Measurements from ENCODE around the gene ZNF791.
"Not testable (repeated sequence)": the region's sequence is repeated elsewhere in the genome, so short reads cannot be mapped to it uniquely, and the experiment has no call there.

DNA sequence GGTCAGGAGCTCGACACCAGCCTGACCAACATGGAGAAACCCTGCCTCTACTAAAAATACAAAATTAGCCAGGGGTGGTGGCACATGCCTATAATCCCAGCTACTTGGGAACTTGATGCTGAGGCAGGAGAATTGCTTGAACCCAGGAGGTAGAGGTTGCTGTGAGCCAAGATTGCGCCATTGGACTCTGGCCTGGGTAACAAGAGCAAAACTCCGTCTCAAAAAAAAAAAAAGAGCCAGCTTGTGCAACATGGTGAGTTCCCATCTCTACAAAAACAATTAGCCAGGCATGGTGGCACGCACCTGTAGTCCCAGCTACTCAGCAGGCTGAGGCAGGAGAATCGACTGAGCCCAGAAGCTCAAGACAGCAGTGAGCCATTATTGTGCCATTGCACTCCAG, 67.3 kb downstream of the ZNF791 start:
- not testable (repeated sequence) for TF ChIP-seq MEIS2 (CRISPR knock-in tag; IDR thresholded peaks at IDR 0.05); POLR2AphosphoS5 (IDR thresholded peaks at IDR 0.05; ENCODE audit: low read depth, low read length); MED8 (CRISPR knock-in tag; IDR thresholded peaks at IDR 0.05; ENCODE audit: insufficient replicate concordance); HDAC6 (IDR thresholded peaks at IDR 0.05; ENCODE audit: low read depth, low read length); ZSCAN9 (CRISPR knock-in tag; IDR thresholded peaks at IDR 0.05; ENCODE audit: borderline replicate concordance); SNAI1 (CRISPR knock-in tag; IDR thresholded peaks at IDR 0.05; ENCODE audit: borderline replicate concordance); ZNF577 (CRISPR knock-in tag; IDR thresholded peaks at IDR 0.05; ENCODE audit: borderline replicate concordance, low read depth); ZNF562 (CRISPR knock-in tag; IDR thresholded peaks at IDR 0.05; ENCODE audit: borderline replicate concordance); ZNF773 (CRISPR knock-in tag; IDR thresholded peaks at IDR 0.05; ENCODE audit: borderline replicate concordance); ZNF674 (CRISPR knock-in tag; IDR thresholded peaks at IDR 0.05; ENCODE audit: low read depth)
- TF ChIP-seq, protein P1, sequence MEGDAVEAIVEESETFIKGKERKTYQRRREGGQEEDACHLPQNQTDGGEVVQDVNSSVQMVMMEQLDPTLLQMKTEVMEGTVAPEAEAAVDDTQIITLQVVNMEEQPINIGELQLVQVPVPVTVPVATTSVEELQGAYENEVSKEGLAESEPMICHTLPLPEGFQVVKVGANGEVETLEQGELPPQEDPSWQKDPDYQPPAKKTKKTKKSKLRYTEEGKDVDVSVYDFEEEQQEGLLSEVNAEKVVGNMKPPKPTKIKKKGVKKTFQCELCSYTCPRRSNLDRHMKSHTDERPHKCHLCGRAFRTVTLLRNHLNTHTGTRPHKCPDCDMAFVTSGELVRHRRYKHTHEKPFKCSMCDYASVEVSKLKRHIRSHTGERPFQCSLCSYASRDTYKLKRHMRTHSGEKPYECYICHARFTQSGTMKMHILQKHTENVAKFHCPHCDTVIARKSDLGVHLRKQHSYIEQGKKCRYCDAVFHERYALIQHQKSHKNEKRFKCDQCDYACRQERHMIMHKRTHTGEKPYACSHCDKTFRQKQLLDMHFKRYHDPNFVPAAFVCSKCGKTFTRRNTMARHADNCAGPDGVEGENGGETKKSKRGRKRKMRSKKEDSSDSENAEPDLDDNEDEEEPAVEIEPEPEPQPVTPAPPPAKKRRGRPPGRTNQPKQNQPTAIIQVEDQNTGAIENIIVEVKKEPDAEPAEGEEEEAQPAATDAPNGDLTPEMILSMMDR (CRISPR knock-in tag; IDR thresholded peaks at IDR 0.05) = not testable (repeated sequence)
- TF ChIP-seq, protein P2, sequence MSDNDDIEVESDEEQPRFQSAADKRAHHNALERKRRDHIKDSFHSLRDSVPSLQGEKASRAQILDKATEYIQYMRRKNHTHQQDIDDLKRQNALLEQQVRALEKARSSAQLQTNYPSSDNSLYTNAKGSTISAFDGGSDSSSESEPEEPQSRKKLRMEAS (IDR thresholded peaks at IDR 0.05) = not testable (repeated sequence)
- TF ChIP-seq, protein P3, sequence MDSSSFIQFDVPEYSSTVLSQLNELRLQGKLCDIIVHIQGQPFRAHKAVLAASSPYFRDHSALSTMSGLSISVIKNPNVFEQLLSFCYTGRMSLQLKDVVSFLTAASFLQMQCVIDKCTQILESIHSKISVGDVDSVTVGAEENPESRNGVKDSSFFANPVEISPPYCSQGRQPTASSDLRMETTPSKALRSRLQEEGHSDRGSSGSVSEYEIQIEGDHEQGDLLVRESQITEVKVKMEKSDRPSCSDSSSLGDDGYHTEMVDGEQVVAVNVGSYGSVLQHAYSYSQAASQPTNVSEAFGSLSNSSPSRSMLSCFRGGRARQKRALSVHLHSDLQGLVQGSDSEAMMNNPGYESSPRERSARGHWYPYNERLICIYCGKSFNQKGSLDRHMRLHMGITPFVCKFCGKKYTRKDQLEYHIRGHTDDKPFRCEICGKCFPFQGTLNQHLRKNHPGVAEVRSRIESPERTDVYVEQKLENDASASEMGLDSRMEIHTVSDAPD (CRISPR knock-in tag; IDR thresholded peaks at IDR 0.05) = not testable (repeated sequence)
- TF ChIP-seq, protein P4, sequence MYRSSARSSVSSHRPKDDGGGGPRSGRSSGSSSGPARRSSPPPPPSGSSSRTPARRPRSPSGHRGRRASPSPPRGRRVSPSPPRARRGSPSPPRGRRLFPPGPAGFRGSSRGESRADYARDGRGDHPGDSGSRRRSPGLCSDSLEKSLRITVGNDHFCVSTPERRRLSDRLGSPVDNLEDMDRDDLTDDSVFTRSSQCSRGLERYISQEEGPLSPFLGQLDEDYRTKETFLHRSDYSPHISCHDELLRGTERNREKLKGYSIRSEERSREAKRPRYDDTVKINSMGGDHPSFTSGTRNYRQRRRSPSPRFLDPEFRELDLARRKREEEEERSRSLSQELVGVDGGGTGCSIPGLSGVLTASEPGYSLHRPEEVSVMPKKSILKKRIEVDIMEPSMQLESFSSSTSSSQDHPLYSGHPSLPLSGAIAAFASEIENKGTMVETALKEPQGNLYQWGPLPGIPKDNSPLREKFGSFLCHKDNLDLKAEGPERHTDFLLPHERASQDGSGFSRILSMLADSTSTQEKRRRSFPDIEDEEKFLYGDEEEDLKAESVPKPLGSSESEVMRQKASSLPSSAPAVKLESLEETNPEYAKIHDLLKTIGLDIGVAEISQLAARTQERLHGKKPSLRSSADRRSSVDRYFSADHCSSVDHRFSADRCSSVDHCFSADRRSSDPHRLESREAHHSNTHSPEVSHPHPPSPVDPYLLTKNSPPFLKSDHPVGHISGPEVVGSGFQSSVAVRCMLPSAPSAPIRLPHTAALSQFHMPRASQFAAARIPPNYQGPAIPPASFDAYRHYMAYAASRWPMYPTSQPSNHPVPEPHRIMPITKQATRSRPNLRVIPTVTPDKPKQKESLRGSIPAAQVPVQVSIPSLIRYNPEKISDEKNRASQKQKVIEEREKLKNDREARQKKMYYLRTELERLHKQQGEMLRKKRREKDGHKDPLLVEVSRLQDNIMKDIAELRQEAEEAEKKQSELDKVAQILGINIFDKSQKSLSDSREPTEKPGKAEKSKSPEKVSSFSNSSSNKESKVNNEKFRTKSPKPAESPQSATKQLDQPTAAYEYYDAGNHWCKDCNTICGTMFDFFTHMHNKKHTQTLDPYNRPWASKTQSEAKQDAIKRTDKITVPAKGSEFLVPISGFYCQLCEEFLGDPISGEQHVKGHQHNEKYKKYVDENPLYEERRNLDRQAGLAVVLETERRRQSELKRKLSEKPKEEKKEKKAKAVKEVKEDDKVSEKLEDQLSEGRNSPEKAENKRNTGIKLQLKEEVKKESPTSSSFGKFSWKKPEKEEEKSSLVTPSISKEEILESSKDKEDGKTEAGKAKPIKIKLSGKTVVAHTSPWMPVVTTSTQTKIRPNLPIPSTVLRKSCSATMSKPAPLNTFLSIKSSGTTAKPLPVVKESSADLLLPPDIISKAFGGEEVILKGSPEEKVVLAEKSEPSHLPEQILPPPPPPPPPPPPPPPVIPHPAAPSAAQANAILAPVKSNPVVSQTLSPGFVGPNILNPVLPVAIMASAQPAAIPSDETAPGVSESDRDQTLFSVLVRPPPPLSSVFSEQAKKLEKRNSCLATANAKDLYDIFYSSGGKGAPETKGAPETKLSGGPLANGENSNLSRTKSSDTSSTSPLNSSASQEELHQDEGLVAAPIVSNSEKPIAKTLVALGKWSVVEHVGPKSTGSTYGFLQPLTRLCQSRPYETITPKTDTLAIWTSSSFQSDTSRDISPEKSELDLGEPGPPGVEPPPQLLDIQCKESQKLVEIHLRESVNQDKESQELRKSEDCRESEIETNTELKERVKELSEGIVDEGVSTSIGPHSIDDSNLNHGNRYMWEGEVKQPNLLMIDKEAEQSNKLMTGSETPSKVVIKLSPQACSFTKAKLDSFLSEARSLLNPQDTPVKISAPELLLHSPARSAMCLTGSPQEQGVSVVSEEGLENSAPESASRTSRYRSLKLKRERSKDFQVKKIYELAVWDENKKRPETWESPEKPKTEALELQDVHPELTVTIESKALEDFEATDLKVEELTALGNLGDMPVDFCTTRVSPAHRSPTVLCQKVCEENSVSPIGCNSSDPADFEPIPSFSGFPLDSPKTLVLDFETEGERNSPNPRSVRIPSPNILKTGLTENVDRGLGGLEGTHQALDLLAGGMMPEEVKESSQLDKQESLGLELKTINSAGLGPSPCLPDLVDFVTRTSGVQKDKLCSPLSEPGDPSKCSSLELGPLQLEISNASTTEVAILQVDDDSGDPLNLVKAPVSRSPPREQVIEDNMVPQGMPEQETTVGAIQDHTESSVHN (CRISPR knock-in tag; IDR thresholded peaks at IDR 0.05) = not testable (repeated sequence)
